OCI-LY7 (cell line): Measurements from ENCODE around the gene IRGQ.

ENCODE experiments used
- EZH2phosphoT487 ChIP-seq: fragments of 200-600 bp; sonication (generic); IDR thresholded peaks from 2 replicates; pipeline ENCODE4 v1.6.1; 2018; ENCODE audit warnings: low read depth, borderline replicate concordance, mild to moderate bottlenecking, mixed run types, antibody characterized with exemption, low read length, moderate library complexity, mixed read lengths
- TF ChIP-seq, protein P1 (sequence below): fragments of 200-600 bp; sonication (generic); conservative IDR thresholded peaks from 2 replicates; pipeline ENCODE4 v1.5.1; 2014; ENCODE audit warnings: mild to moderate bottlenecking, antibody characterized with exemption, low read length, moderate library complexity, mixed read lengths

DNA sequence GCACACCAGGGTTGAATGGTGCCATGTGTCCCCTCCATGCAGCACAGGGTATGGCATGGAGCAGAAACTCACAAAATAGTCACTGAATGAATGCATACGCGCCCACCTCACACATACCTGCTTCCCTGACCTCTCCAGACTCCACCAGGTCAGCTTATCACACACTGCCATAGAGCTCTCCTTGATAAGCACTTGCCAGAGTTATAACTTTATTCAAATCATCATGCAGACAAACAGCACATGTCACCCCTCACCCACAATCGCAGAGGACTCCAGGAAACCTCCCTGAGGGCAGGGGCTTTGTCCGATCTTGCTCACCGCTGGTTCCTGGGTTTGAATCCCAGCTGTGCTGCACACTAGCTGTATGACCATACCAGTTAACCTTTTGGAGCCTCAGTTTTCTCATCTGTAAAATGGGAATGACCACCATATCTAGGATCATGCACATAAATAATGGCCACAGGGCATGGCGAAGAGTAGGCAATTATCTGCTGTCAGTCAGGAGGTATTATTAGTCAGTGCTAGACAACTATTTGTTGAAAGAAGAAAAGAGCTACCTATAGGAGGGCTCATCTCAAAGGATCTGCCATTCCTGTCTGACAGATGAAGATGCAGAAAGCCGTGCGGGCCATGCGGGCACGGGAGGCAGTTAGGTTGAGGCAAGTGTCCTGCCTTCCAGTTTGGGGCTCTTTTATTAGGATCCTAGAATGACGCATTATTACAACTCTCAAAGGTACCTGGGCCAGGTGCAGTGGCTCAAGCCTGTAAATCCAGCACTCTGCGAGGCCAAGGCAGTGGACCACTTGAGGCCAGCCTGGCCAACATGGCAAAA, 34.6 kb downstream of the IRGQ start:
- TF ChIP-seq, protein P1, sequence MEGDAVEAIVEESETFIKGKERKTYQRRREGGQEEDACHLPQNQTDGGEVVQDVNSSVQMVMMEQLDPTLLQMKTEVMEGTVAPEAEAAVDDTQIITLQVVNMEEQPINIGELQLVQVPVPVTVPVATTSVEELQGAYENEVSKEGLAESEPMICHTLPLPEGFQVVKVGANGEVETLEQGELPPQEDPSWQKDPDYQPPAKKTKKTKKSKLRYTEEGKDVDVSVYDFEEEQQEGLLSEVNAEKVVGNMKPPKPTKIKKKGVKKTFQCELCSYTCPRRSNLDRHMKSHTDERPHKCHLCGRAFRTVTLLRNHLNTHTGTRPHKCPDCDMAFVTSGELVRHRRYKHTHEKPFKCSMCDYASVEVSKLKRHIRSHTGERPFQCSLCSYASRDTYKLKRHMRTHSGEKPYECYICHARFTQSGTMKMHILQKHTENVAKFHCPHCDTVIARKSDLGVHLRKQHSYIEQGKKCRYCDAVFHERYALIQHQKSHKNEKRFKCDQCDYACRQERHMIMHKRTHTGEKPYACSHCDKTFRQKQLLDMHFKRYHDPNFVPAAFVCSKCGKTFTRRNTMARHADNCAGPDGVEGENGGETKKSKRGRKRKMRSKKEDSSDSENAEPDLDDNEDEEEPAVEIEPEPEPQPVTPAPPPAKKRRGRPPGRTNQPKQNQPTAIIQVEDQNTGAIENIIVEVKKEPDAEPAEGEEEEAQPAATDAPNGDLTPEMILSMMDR, result no peak
- TF ChIP-seq EZH2phosphoT487, result no peak
